CD4-positive, alpha-beta T cell treated with Interleukin-4 for 4 hours (primary cell): ENCODE results near the gene PRKG2.

Source experiments
- DNase-seq: peaks from one replicate; pipeline ENCODE4 v3.0.0-alpha.2; 2020

Gene PRKG2

DNA sequence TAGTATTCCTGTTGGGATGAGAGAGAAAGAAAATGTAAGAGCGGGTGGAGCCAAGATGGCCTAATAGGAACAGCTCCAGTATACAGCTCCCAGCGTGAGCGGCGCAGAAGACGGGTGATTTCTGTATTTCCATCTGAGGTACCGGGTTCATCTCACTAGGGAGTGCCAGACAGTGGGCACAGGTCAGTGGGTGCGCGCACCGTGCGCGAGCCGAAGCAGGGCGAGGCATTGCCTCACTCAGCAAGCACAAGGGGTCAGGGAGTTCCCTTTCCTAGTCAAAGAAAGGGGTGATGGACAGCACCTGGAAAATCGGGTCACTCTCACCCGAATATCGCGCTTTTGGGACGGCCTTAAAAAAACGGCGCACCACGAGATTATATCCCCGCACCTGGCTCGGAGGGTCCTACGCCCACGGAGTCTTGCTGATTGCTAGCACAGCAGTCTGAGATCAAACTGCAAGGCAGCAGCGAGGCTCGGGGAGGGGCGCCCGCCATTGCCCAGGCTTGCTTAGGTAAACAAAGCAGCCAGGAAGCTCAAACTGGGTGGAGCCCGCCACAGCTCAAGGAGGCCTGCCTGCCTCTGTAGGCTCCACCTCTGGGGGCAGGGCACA, 61.2 kb downstream of the PRKG2 start:
- peak; percentile 10 for DNase-seq

- no peak for DNase-seq
Measured at GRCh38 chr4:81152839-81153713, 61.9 kb downstream of the PRKG2 start.

DNA sequence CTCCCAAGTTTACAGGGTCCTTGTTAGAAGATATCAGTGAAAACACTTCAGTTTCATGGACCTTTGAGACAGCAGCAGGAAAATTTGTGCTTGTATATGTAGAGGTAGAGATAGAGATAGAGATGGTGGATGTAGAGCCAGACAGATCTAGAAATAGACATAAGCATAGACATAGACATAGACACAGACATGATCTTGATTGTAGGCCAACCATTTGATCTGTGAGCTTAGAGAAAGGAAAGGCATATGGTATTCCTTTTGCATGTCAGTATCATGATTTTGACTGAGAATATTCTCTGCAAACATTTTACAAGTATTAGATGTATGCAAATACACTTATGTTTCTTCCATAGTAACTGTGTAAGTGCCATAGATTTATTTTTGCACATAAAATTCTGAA, 65.0 kb downstream of the PRKG2 start:
- no peak for DNase-seq

GRCh38 chr4:81148576-81148975, 66.4 kb downstream of the PRKG2 start:
- DNase-seq: no peak

GRCh38 chr4:81146466-81146865, 68.6 kb downstream of the PRKG2 start:
- DNase-seq: no peak

- no peak for DNase-seq
Measured at GRCh38 chr4:81143183-81143582, 71.8 kb downstream of the PRKG2 start.

DNA sequence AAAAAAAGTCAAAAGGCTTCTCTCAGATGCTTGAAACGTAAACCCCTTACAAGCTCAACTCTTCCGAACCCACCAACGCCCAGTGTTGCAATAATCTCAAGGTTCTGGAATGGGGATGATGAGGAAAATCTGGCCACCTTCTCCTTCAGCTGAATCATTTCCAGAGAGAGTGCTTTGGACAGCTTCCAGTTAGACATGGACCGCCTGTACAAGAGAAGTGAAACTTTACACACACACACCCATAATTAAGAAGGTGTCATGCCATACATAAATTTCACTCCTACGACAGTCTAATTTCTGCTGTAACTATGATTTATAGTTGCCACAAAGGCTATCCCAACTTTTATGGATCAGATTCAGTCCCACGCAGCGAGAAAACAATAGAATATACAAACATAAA, 72.3 kb downstream of the PRKG2 start:
- no peak for DNase-seq

GRCh38 chr4:81137894-81138293, 77.1 kb downstream of the PRKG2 start:
- DNase-seq: no peak

- no peak for DNase-seq
Measured at GRCh38 chr4:81137446-81137845, 77.6 kb downstream of the PRKG2 start.

DNA sequence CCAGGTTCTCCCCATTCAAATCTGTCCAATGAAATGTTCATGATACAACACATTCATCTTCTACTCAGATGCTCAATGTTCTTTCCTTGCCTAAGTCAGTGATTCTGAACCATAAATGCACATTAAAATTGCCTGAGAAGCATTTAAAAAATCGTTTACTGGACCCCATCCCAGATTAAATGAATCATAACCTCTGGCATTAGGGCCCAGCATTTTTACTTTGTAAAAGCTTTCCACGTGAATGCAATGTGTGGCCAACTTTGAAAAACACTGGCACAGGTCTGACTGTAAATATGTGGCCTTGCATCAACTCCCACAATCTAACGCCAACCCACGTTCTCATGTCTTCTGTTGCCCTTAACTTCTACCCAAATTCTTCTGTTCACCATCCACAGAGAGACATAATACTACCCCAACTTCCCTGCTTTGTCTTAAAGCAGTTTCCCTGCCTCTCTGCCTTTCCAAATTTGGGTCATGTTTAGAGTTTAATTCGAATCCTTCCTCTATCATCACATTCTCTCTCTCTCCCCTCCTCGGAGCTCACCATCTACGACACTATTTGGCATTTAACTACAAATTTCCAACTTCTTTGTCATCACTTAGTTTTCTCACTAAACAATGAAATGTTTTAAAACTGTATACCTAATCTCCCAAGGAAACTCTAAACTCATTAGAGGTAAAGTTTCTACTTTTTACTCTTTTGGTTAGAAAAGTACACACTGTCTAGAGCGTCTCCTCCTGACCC, 78.7 kb downstream of the PRKG2 start:
- no peak for DNase-seq

DNA sequence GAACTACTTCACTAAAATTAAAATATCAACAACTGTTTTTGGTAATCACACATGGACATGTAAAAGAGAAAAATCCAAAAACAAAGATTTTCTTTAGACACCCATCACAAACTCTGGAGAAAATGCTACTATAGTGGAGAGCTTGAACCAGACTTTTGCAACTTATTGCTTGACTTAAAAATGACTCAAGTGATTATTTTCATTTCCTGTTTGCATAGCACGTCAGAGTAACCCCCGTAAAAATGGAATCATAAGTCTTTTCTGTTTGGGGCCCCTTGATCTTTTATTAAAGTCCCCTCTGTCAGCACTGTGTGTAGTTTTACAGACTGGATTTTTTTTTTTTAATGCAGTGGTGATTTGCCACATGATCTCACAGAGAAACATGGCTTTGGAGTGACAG, 79.5 kb downstream of the PRKG2 start:
- DNase-seq: no peak

DNA sequence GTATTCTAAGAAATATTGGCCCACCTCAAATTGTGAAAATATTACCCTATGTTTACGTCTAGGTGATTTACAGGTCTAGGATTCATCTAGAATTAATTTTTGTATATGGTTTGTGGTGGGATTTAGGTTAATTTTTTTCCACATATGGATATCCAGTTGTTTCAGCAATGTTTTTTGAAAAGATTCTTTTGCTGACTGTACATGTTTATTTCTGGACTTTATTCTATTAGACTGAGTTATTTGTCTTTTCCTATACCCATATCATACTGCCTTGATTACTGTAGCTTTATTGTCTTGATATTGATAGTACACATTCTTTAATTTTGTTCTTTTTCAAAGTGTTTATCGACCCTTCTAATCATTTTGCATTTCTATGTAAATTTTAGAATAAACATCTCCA, 83.5 kb downstream of the PRKG2 start:
- DNase-seq: no peak

- no peak for DNase-seq
Measured at GRCh38 chr4:81131066-81131465, 84.0 kb downstream of the PRKG2 start.

DNA sequence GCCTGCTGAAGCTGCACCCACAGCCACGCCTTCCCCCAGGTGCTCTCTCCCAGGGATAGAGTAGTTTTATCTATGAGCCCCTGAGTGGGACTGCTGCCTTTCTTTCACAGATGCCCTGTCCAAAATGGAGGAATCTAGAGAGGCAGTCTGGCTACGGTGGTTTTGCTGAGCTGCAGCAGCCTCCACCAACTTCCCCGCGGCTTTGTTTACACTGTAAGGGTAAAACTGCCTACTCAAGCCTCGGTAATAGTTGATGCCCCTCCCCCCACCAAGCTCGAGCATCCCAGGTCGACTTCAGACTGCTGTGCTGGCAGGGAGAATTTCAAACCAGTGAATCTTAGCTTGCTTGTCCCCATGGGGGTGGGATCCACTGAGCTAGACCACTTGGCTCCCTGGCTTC, 84.5 kb downstream of the PRKG2 start:
- DNase-seq: no peak

DNA sequence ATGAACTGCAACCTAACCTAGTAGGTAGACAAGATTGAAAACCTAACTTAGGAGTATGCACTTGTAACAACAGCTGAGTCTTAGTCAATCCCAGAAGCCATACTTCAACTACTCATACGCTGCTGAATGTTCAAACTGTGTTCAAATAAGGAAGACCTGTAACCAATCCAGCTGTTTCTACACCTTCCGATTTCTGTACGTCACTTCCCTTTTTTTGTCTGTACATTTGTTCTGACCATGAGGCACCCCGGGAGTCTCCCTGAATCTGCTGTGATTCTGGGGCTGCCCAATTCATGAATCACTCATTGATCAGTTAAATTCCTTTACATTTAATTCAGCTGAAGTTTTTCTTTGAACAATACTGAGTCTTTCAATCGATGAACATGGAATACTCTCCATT, 95.0 kb downstream of the PRKG2 start:
- no peak for DNase-seq

GRCh38 chr4:81118086-81118485, 96.9 kb downstream of the PRKG2 start:
- DNase-seq: no peak

- DNase-seq: no peak
Measured at GRCh38 chr4:81116566-81116965, 98.5 kb downstream of the PRKG2 start.

DNA sequence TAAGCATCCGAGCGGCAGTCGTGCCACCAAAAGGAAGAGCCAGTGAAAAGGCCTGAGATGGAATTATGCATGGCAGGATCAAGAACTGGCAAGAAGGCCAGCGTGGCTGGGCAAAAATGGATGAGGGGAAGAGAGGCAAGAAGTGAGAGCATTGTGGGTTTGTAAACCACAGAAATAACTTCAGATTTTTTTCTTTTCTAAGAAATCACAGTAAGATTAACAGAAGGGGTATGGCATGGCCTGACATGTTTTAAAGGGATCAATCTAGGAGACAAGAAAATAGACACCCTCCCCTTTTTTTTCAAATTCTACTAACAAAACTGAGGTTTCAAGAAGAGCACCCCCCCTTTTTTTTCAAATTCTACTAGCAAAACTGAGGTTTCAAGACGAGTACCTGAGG, 102.0 kb downstream of the PRKG2 start:
- no peak for DNase-seq

DNA sequence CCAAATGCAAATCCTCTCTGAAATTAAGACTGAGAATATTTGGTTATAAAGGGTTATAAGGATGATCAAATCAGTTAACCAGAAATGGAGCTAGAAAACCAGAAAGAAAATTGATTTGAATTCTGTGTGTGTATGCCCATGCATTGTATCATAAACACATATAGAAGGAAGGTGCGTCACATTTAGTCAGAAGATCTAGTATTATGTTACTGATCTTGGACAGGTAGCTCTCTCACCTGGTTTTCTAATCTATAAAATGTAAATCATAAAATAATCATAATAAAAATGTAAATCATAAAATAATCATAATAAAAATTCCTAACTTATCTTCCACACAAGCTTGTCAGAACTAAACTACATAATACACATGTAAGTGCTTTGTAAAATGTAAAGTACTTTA, 105.7 kb downstream of the PRKG2 start:
- DNase-seq: no peak

GRCh38 chr4:81106150-81106549, 108.9 kb downstream of the PRKG2 start:
- no peak for DNase-seq

DNA sequence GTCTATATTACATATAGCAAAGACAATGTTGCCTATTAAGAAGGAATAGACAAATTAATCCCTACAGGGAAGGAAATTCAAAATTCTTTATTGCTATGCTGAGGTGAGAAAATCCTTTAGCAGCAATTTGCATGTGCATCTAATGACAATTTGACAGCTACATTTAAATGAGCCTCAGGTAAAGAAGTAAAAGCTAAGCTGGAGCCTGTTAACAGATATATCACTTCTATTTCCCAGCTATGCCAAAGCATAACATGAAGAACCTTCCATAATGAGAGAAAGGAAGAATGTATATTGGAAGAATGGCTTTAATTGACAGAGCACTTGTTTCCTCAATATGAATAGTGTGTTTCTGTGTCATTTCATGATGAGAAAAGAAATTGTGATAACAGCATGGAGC, 112.9 kb downstream of the PRKG2 start:
- no peak for DNase-seq

DNA sequence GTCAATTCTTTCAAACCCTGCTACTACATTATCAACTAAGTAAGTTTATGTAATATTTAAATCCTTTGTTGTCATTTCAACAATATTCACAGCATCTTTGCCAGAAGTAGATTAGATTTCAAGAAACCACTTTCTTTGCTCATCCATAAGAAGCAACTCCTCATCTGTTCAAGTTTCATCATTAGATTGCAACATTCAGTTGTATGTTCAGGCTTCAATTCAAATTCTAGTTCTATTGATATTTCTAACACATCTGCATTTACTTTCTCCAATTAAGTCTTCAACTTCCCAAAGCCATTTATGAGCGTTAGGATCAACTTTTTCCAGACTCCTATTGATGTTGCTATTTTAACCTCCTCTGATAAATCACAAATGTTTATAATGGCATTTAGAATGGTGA, 118.5 kb downstream of the PRKG2 start:
- no peak for DNase-seq

DNA sequence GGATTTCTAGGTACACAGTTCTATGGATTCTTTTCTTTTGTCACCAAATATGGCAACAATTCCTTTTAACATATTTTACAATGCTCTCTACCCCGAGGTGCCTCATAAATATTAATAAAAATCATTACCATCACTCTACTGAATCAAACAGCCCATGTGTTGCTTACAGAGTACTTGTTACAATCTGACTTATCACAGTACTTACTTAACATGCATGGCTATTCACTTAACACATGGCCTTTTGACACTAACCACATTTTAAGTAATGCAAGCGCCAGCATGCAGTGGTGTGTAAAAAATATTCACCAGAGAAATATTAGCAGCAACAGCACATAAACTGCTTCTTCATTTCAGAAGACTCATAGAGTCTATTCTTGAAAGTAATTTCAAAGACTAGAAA, 119.6 kb downstream of the PRKG2 start:
- no peak for DNase-seq
